Measurements from ENCODE around the gene CYLD. TPM values are rescaled to one million over a fixed set of nuclear protein-coding genes. Genes with fewer than 3 reads are reported as not detected.

The CYLD gene
- polyA plus RNA-seq (2011; rRNA removed): 22.6 and 27.8 TPM in 2 replicates
- 25.8 and 32.3 TPM in 2 replicates for polyA minus RNA-seq (2011; rRNA and poly(A)+ RNA removed)

GRCh38 chr16:50741781-50742575, at the start of gene CYLD:
Gene CYLD (plus strand): TSS chr16:50742086. CDS start chr16:50749699, 7,613 bp downstream.
- peaks cover 2% of the 10 kb centered on the region for H3K27me3 ChIP-seq (ENCODE audit: control insufficient read depth, insufficient read depth, low read length)
- POLR2A ChIA-PET: interaction anchor here (1.1 kb wide), 1 partner anchor 23 kb away, joined by 3 read pairs; no protein-coding TSS in a partner anchor
- CTCF ChIA-PET: interaction anchor here (1.4 to 2.4 kb wide), 2 partner anchors 64 to 76 kb away, joined by 6 to 28 read pairs; no protein-coding TSS in a partner anchor
- peak within 1 kb of the TSS; percentile 68 for H3K27ac ChIP-seq (ENCODE audit: low read depth, low read length)
- no peak for TF ChIP-seq CTCF (IDR thresholded peaks at IDR 0.05; ENCODE audit: low read depth, low read length)
- H3K9me3 ChIP-seq (ENCODE audit: control insufficient read depth, insufficient read depth, low read length): no peaks in the 10 kb centered on the region; the same call in 1 of the 2 replicates
- peak; percentile 98 for DNase-seq (ENCODE audit: low read depth, low spot score)
- peak within 1 kb of the TSS; percentile 78 for H3K4me3 ChIP-seq (ENCODE audit: low read depth, low read length)

GRCh38 chr16:50692644-50692998, 49.3 kb upstream of the CYLD start:
- no peak for DNase-seq (ENCODE audit: low read depth, low spot score)
- Histone ChIP-seq H3K27ac (ENCODE audit: low read depth, low read length) (no peak overlapping the region), H3K9me3 (ENCODE audit: control insufficient read depth, insufficient read depth, low read length) (no peaks in the 10 kb centered on the region), H3K27me3 (ENCODE audit: control insufficient read depth, insufficient read depth, low read length) (peaks cover 13% of the 10 kb centered on the region), H3K4me3 (ENCODE audit: low read depth, low read length) (no peak overlapping the region)
- no peak for TF ChIP-seq CTCF (IDR thresholded peaks at IDR 0.05; ENCODE audit: low read depth, low read length)
- CTCF ChIA-PET: no interaction called here
- POLR2A ChIA-PET: no interaction called here

- no peak for DNase-seq (ENCODE audit: low read depth, low spot score)
- H3K9me3 ChIP-seq (ENCODE audit: control insufficient read depth, insufficient read depth, low read length): no peaks in the 10 kb centered on the region
- ChIA-PET CTCF (no interaction called here), POLR2A (no interaction called here)
- peak within 1 kb of the TSS; percentile 22; the same call in 1 of the 2 replicates for H3K4me3 ChIP-seq (ENCODE audit: low read depth, low read length)
- peaks cover 13% of the 10 kb centered on the region for H3K27me3 ChIP-seq (ENCODE audit: control insufficient read depth, insufficient read depth, low read length)
- H3K27ac ChIP-seq (ENCODE audit: low read depth, low read length): no peak within 1 kb of the TSS
- TF ChIP-seq CTCF (IDR thresholded peaks at IDR 0.05; ENCODE audit: low read depth, low read length): no peak
Observed at GRCh38 chr16:50692999-50693781, 48.7 kb upstream of the CYLD start, which contains the start of gene NOD2. Gene NOD2 (plus strand): TSS chr16:50693606. CDS start chr16:50699496, 5,890 bp downstream.

- TF ChIP-seq CTCF (IDR thresholded peaks at IDR 0.05; ENCODE audit: low read depth, low read length): no peak
- H3K27me3 ChIP-seq (ENCODE audit: control insufficient read depth, insufficient read depth, low read length): peaks cover 13% of the 10 kb centered on the region
- no peak for DNase-seq (ENCODE audit: low read depth, low spot score)
- POLR2A ChIA-PET: no interaction called here
- H3K27ac ChIP-seq (ENCODE audit: low read depth, low read length): no peak overlapping the region
- H3K9me3 ChIP-seq (ENCODE audit: control insufficient read depth, insufficient read depth, low read length): no peaks in the 10 kb centered on the region
- CTCF ChIA-PET: no interaction called here
- no peak overlapping the region for H3K4me3 ChIP-seq (ENCODE audit: low read depth, low read length)
Observed at GRCh38 chr16:50694206-50694605, 47.7 kb upstream of the CYLD start.

All from AG04450 (cell line).